Uterus (tissue), 2 donors: ENCODE measurements around the gene ITK.

Experiments
- POLR2A ChIP-seq, 2 donors: fragments of 450-650 bp; IDR thresholded peaks; one replicate each; pipeline ENCODE4 v1.6.1; 2016; ENCODE audit warnings: antibody characterized with exemption in 2 of 2, mild to moderate bottlenecking in 1 of 2, moderate library complexity in 1 of 2
- TF ChIP-seq, protein P1 (sequence below), 4 experiments: fragments of 200-600 bp in 2 of 4; fragments of 450-650 bp in 2 of 4; sonication (generic) in 2 of 4; IDR thresholded peaks; one replicate each; pipeline ENCODE4 v1.5.1; 2016 to 2019; ENCODE audit warnings: antibody characterized with exemption in 4 of 4, mild to moderate bottlenecking in 2 of 4, moderate library complexity in 1 of 4

DNA sequence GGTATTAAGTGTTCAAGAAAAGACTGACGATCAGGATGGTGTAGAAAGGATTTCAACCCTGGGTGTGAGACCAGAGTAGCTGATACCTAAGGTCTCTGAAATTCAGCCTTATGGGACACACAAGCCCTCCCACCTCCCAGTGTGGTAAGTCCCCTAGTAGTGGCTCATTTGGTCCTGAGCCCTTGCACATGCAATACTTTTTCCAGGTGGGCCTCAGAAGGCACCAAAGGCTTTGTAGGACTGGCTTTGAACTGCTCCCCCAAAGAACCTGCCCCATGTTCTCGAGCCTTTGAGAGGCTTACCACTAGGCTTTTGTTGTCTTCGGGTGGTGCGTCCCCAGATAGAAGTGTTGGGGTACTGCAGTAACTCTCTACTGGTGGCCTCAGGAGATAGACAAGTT is 15.4 kb upstream of the ITK start:
- TF ChIP-seq, protein P1, sequence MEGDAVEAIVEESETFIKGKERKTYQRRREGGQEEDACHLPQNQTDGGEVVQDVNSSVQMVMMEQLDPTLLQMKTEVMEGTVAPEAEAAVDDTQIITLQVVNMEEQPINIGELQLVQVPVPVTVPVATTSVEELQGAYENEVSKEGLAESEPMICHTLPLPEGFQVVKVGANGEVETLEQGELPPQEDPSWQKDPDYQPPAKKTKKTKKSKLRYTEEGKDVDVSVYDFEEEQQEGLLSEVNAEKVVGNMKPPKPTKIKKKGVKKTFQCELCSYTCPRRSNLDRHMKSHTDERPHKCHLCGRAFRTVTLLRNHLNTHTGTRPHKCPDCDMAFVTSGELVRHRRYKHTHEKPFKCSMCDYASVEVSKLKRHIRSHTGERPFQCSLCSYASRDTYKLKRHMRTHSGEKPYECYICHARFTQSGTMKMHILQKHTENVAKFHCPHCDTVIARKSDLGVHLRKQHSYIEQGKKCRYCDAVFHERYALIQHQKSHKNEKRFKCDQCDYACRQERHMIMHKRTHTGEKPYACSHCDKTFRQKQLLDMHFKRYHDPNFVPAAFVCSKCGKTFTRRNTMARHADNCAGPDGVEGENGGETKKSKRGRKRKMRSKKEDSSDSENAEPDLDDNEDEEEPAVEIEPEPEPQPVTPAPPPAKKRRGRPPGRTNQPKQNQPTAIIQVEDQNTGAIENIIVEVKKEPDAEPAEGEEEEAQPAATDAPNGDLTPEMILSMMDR (IDR thresholded peaks at IDR 0.05), result no peak
- TF ChIP-seq POLR2A (IDR thresholded peaks at IDR 0.05), result no peak
